ENCODE measurements around the gene BMX. TPM values are rescaled to one million over a fixed set of nuclear protein-coding genes. Genes with fewer than 3 reads are reported as not detected.
A peak's percentile ranks its signal among the peaks of the same experiment; 100 is the strongest.

The BMX gene
- total RNA-seq, result 3.0 TPM
- long read RNA-seq, partial matches to known transcripts, result 2 of 8 reads
- long read RNA-seq, other reads (novel, unspliced or antisense), result 3 of 8 reads

DNA sequence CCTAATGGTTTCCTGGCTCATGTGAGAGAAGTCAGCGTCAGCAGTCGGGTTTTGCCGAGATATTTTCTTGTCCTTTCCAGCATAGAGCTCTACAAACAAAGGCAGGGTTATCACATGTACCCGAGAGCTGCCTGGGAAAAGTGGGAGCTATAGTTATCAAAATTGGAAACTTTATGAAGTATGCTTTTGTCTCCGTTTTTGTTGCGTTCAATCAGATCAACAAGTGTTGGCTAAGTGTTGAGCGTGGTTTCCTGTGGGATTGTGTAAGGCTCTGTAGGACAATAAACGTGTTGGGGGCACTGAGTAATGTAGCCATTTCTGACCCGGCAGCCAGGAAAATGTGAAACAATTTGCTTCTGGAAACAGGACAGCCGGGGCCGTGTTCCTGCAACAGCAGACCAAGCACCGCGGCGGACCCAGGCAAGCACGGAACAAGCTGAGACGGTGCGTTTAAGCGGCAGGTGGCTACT, at the start of gene BMX:
Gene BMX, plus strand, starts transcription at position 311 of the 470 bp plus-strand sequence. CDS start 7,547 bp downstream, outside the sequence.
- DNase-seq, result peak; percentile 47
- ATAC-seq, result no peak
- intact Hi-C loops (cut with DNase I), result no loop called here
- Histone ChIP-seq H3K9me3 (no peaks in the 10 kb centered on the region), H3K4me3 (no peak within 1 kb of the TSS), H3K4me1 (no peaks in the 10 kb centered on the region), H3K36me3 (no peaks in the 10 kb centered on the region), H3K27ac (no peak within 1 kb of the TSS), H3K27me3 (ENCODE audit: low read depth) (no peaks in the 10 kb centered on the region)
- TF ChIP-seq, protein P1, sequence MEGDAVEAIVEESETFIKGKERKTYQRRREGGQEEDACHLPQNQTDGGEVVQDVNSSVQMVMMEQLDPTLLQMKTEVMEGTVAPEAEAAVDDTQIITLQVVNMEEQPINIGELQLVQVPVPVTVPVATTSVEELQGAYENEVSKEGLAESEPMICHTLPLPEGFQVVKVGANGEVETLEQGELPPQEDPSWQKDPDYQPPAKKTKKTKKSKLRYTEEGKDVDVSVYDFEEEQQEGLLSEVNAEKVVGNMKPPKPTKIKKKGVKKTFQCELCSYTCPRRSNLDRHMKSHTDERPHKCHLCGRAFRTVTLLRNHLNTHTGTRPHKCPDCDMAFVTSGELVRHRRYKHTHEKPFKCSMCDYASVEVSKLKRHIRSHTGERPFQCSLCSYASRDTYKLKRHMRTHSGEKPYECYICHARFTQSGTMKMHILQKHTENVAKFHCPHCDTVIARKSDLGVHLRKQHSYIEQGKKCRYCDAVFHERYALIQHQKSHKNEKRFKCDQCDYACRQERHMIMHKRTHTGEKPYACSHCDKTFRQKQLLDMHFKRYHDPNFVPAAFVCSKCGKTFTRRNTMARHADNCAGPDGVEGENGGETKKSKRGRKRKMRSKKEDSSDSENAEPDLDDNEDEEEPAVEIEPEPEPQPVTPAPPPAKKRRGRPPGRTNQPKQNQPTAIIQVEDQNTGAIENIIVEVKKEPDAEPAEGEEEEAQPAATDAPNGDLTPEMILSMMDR (IDR thresholded peaks at IDR 0.05), result no peak

DNA sequence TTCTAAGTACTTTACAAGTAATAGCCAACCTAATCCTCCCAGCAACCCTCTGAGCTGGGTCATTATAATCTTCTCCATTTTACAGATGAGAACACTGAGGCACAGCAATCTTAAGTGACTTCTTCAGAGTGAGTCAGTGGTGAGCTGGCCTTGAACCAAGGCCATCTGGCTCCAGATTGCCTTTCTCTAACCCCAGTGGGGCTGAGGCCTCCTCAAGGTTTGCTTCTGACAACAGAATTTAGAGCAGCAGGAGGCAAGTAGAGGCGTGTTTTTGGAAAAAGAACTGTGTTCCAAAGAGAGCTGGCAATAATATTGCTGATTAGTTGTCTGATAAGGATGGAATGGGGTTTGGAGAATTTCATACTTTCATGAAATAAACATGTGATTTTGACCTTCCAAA, 48.7 kb upstream of the BMX start:
- Histone ChIP-seq H3K36me3 (peaks cover 6% of the 10 kb centered on the region), H3K4me1 (no peaks in the 10 kb centered on the region), H3K27ac (no peak overlapping the region), H3K4me3 (no peak overlapping the region), H3K27me3 (ENCODE audit: low read depth) (no peaks in the 10 kb centered on the region), H3K9me3 (no peaks in the 10 kb centered on the region)
- no peak for DNase-seq
- no peak for ATAC-seq
- intact Hi-C loops (cut with DNase I), result no loop called here
- TF ChIP-seq, protein P1 (IDR thresholded peaks at IDR 0.05), result no peak

DNA sequence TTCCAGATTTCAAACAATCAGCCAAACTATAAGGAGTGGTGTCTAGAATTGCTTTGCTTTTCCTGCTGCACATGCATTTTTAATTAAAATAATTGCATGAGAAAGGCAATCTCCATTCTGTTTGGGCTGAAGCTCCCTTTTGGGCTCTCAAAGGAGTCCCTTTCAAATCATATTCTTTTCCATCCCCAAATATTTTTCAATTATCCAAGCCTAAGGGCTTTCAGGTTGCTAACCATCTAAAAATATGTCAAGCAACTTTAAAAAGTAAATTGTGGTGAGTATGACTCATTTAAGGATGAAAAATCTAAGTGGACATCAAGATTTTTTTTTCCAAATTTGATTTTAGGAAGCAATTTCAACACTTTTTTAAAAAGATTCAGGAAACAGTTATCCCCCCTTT, 35.9 kb upstream of the BMX start:
- ATAC-seq (no peak), DNase-seq (no peak)
- Histone ChIP-seq H3K27me3 (ENCODE audit: low read depth) (no peaks in the 10 kb centered on the region), H3K4me1 (no peaks in the 10 kb centered on the region), H3K27ac (no peak overlapping the region), H3K4me3 (no peak overlapping the region), H3K9me3 (no peaks in the 10 kb centered on the region), H3K36me3 (no peaks in the 10 kb centered on the region)
- TF ChIP-seq, protein P1 (IDR thresholded peaks at IDR 0.05), result no peak
- intact Hi-C loops (cut with DNase I), result loop anchor here (10.0 kb wide), 1 partner anchor 120 kb away; no protein-coding TSS in a partner anchor

DNA sequence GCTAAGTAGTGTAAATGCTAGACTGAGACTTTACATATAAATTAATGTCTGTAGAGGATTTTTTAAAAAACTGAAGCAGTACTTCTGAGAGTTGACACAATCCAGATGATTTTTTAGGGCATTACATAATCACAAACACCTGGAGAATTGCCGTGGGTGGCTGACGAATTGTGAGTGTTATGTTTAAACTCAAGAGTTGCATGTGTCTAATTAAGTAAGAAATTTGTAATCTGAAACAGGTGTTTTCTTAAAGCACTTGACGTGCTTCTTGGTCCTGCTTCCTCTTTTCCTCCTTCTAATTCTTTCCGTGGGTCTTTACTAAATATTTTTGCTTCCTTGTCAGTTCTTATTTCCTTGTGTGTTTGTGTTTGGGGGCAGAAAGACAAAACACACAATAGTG, 35.3 kb upstream of the BMX start:
- no peak overlapping the region for H3K4me3 ChIP-seq
- TF ChIP-seq, protein P1 (IDR thresholded peaks at IDR 0.05), result no peak
- H3K27me3 ChIP-seq (ENCODE audit: low read depth), result no peaks in the 10 kb centered on the region
- DNase-seq (no peak), ATAC-seq (peak in 1 of 2 donors; percentile 47)
- H3K27ac ChIP-seq, result peak overlapping the region; percentile 56
- no peaks in the 10 kb centered on the region for H3K36me3 ChIP-seq
- intact Hi-C loops (cut with DNase I), result loop anchor here (10.0 kb wide), 1 partner anchor 121 kb away; no protein-coding TSS in a partner anchor
- no peaks in the 10 kb centered on the region for H3K9me3 ChIP-seq
- H3K4me1 ChIP-seq, result no peaks in the 10 kb centered on the region

DNA sequence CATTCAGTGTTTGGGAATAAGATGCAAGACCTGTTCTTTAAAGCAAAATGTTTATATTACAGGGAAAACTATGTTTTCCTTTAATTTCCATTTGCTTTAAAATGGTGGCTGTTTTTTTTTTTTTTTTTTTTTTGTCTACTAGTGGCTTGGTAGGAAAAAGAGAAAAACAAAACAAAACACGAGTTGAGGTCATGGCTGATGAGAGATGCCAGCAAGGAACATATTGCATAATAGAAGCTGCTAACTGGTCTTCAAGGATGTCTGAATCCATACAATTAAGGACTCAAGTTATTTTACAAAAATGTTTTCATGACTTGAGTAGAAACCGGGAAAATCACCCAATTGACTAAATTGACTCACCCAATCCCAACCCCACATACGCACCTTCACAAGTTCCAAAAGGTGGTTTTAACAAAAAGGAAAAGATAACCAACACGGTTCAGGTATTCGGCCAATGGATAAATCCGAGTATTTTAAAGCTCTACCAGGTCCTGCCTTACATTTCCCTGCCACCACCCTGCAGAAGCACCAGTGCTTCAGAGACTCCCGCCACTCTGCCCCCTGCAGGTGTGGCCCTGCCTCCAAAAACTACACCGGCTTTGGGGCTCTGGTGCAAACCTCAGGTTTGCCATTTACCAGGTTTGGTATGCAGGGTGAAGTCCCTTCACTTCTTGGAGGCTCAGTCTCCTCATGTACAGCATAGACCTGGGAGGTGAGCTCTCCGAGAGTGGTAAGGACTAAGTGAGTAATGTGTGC, 34.5 kb upstream of the BMX start:
- H3K27me3 ChIP-seq (ENCODE audit: low read depth), result no peaks in the 10 kb centered on the region
- intact Hi-C loops (cut with DNase I), result loop anchor here (10.0 kb wide), 1 partner anchor 121 kb away; no protein-coding TSS in a partner anchor

More for the DNA sequence above, 34.5 kb upstream of the BMX start:
- TF ChIP-seq, protein P1 (IDR thresholded peaks at IDR 0.05), result no peak
- DNase-seq, result no peak
- H3K27ac ChIP-seq, result peak overlapping the region; percentile 56
- H3K4me1 ChIP-seq, result no peaks in the 10 kb centered on the region
- H3K4me3 ChIP-seq, result no peak overlapping the region
- no peaks in the 10 kb centered on the region for H3K9me3 ChIP-seq
- H3K36me3 ChIP-seq, result no peaks in the 10 kb centered on the region
- ATAC-seq, result peak in 1 of 2 donors; percentile 34
